Fibroblast of skin of right biceps (primary cell): Measurements from ENCODE around the gene SAMD14.

ENCODE experiments used
- DNase-seq: peaks from one replicate; pipeline ENCODE4 v3.0.0-alpha.2; 2013

The SAMD14 gene

GRCh38 chr17:50165066-50165465 is 35.1 kb upstream of the SAMD14 start:
- no peak for DNase-seq

DNA sequence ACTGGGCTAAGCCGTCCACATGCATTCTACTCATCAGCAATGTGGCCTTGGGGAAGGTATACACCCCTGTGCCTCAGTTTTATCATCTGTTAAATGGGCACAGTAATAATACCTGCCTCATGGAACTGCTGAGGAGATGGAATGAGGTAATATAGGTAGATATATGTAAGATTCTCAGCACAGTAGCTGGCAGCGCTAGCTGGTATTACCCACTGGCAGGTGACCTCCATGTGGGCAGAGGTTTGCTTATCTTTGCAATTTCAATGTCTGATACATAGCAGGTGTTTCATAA is 34.7 kb upstream of the SAMD14 start:
- DNase-seq, result no peak

GRCh38 chr17:50163843-50164696 is 34.1 kb upstream of the SAMD14 start:
- DNase-seq, result no peak

GRCh38 chr17:50162466-50163254 is 32.7 kb upstream of the SAMD14 start:
- no peak for DNase-seq

- no peak for DNase-seq
These were observed 31.9 kb upstream of the SAMD14 start for GRCh38 chr17:50161911-50162288.

GRCh38 chr17:50161023-50161910 is 31.3 kb upstream of the SAMD14 start:
- peak; percentile 92 for DNase-seq

- DNase-seq, result no peak
These were observed 27.9 kb upstream of the SAMD14 start for GRCh38 chr17:50157891-50158290.

DNA sequence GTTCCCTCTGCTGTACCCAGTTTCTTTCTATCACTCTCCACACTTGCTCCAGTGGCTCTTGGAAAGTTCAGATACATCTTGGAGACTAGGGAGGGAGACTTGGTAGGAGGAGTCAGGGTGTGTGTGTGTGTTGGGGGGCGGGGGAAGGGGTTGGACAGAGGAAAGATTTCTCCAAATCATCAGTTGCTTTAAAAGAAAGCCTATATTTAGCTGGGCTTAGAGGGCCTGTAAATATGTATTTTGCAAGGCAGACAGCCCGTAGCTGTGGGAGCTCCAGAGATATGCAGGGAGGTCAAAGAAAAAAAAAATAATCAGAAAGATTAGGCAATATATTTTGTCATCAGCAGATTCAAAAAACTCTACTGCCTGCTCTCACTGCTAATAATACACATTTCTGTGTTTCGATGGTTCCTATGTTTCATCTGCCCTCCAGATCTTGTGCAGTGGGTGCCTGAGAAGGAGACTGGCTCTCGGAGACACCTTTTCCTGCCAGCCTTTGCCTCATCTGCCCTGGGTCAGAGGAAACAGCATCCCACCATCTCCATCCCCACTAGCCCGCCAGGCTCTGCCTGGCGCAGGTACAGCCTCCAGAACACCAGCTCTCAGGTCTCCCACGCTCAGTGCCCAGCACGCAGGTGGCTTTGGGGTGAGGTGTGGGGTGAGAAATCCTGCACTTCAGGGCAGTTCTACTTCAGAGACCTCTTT is 25.3 kb upstream of the SAMD14 start:
- DNase-seq, result no peak

GRCh38 chr17:50154604-50155003 is 24.6 kb upstream of the SAMD14 start:
- DNase-seq, result no peak

DNA sequence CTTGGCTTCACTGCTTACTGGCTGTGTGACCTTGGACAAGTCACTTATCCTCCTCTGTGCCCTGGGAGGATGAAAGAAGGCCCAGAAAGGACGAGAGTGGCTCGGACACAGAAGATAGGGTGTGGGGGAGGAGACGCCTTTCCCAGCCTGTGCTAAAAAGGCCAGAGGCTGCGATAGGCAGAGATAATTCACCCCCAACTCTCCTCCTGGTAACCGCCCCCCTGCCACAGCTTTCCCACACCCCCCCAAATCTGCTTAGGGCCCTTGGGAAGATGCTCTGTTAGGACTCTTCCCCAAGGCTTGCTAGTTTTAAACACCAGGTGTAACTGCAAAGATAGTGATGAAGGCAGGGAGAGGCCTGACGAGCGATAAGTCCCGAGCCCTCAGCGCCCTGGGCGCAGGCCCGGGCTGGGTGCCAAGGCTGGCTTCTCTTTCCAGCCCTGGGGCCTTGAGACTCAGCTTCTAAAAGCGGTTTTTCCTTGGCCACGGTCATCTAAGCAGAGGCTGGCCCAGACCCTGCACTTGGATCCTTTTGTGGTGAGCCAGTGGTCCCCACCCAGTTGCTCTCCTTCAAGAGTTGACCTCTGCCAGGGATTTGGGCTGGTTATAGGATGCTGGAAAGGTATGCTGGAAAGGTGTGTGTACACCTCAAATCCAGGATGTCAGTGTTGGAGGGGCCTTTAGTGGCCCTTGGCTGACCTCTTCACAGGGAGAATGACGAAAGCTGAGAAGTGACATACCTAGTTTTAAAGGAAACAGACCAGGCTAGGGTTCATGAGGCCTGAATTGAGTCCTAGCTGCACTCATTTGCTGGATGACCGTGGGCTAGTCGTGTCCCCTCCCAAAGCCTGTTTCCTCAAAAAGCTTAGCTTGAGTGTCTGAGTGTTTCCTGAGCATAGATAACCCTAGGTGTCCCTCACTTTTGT is 24.0 kb upstream of the SAMD14 start:
- no peak for DNase-seq

DNA sequence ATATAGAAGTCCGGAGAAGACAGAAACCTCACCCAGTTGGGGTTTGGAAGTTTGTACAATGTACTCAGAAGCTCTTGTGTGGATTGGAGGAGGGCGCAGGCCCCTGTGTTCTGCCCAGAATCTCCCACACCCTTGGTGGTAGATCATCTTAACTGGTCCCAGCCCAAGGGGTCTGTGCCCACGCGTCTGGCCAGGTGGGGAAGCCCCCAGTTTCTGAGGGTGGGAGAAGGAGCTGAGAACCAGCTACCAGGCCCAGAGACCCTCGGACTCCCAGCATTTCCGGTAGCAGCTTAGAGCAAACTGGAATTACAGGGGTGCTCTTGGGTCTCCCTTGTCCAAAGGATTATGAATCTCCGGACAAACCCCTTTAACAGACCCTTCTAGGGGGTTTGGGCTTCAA is 22.8 kb upstream of the SAMD14 start:
- DNase-seq, result no peak

DNA sequence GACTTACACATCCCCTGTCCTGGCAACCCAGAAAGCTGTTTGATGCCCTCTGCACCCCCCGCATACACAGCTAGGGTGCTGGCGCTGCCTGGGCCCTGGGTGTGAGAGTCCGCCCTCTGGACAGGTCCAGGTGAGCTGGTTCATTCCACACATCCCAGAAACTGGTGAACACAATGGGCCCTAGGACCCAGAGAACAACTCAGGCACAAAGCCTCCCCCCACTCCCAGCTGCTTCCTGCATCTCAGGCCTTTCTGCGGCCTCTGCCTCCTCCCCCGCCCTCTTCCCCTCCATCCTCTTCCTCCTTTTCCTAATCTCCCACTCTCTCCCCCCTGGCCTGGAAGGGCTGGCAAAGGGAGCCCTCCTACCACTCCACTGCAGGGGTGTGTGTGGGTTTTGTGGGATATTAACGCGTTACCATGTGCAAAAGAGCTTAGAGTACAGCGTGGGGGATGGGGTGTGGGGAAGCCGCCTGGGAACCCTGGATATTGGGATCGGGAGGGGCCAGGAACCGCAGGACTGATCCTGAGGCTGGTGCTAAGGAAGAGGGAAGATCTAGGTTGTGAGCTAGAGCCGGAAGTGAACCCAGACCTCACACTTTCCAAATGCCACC is 22.1 kb upstream of the SAMD14 start:
- peak; percentile 92 for DNase-seq

DNA sequence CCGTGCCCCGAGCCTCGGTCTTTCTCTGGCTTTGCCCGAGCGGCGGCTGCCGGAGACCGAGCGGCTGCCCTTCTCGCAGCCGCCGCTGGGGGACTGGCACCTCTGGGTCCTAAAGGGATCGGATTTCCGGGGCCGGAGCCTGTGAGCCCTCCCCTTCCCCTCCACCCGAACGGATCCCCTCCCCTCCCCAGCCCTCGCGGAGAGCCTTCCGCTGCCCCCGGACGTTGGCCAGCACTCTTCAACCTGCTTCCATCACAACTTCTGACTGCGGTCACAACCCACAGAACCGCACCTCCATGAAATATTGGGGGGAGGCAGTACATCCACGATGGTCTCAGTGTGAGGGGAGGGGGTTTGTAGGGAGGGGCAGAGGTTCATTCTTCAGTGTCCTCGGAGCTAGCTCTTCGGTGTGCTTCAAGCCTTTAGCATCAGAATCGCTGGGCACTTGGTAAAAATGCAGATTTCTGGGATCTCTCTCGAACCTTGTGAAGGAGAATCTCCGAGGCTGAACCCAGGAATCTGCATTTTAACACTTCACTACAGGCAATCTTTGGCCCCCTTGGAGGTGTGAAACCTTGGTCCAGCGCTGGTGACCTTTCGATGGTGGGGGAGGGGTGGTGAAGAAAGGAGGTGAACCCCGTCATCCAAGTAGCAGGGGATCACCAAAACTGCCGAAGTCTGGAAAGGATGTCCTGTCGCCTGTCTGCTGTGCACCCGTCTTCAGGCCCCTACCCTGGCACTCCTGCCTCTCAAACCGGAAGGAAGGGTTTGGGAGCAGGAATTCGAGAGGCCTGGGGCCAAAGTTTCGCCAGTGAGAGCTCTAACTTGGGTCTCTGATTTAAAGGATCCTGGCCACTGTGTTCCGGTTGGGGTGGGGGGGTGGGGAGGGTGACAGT is 21.3 kb upstream of the SAMD14 start:
- peak; percentile 93 for DNase-seq

- DNase-seq, result no peak
These were observed 20.5 kb upstream of the SAMD14 start, which contains the start of gene PPP1R9B for GRCh38 chr17:50150354-50151040. Gene PPP1R9B (minus strand): TSS chr17:50150677. CDS start chr17:50150513, 164 bp downstream.

DNA sequence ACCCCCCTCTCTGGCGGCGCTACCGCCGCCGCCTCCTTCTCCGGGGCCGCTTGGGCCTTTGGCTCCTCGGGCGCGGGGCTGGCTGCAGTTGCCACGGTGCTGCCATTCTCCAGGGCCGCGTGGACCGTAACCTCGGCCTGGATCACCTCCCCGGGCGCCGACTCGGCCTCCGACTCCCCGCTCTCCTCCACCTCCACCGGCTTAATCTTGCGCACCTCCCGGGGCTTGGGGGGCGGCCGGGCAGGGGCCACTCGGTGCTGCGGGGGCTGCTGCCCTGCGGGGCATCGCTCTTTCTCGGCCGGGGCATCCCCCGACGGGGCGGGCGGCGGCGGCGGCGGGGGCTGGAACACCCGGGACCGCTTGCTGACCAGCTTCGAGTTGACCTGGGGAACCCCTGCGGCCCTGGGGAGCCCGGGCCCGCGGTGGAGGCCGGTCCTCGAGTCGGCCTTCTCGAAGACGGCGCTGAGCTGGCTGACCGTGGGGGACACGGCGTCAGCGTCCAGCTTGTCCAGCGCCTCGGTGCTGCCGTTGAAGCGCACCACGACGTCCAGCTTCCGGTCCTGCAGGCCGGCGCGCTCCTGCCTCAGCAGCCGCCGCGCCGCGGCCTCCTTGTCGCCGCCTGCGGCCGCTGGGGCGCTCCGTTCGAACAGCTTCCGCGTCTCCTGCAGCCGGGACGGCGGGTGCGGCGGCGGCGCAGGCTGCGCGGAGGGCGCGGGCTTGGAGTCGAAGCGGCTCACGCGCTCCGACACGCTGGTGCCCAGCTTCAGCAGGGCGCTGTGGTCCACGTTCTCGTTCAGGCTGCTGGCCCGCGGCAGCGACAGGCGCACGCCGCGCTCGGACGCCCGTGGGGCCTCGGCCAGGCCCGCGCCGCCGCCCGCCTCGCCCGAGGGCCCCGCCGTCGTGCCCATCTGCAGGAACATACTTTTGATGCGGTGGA is 19.7 kb upstream of the SAMD14 start:
- DNase-seq, result peak; percentile 57

DNA sequence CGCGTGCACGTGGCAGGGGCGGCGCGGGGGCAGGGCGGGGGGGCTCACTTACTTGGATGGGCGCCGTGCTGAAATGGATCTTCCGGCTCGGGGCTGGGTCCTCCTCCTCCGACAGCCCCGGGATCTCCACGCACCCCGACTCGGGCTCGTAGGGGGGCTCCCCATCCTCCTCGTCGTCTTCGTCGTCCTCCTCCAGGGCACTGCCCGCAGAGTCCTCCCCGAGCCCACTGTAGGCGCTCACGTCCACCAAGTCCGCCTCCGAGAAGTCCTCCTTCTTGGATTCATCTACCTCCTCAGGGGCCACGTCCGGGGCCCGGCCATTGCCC is 19.1 kb upstream of the SAMD14 start:
- no peak for DNase-seq

DNA sequence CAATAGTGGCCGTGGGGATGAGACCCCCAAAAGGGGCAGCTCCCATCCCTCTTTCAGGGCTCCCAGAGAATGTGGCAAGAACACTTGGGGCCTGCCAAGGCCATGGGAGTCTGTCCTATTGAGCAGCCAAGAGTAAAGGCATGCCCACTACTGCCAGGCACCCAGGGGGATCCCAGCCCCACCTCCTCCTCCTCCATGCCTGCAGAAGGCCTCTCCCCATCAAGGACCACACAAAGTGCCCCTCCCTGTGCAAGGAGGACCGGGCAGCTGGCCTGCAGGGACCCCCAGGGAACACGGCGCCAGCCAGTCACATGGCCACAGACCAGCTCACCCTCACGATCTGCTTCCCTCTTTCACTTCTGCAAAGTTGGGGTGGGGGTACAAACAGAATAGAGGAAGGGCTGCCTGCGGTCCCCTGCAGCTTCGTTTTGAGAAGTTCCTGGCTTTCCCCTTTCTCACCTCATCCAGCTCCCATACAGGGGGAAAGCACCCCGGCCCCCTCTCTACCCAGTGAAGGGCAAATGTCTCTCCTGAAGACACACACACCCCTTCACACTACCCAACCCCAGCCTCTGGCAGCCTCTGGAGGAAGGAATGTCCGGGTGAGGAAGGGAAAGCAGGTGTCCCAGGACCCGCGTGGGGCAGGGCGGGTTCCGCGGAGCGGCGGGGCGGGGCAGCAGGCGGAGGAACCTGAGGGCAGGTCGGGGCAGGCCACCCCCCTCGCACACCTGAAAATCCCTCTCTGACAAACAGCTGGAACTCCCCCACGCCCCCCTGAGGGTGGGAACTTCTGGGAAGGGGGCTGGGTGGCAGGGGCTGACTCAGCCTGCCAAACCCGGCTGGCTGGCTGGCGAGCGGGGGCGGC is 18.5 kb upstream of the SAMD14 start:
- DNase-seq, result peak; percentile 63
